ENCODE measurements around the gene MRPS2.
"Not testable (repeated sequence)": the region's sequence is repeated elsewhere in the genome, so short reads cannot be mapped to it uniquely, and the experiment has no call there.

MRPS2 gene

DNA sequence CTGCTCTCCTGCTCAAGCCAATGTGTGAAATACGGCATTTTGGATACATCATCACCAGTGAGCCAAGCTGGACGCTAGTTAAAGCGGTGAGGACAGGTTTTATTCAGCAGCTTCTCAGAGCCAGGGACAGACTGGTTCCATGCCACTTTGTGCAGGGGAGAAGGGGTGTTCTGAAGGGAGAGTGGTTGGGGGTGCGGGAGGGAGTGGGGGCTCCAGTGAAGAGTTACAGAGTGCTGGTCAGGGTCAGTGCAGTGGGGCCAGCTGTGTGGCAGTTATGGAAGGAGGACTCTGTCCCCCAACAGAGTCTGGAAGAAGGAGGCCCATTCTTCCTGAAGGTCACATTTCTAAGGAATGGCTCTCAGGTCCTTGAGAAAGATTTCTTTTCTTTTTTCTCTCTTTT is 34.3 kb downstream of the MRPS2 start:
- DNase-seq: not testable (repeated sequence)

DNA sequence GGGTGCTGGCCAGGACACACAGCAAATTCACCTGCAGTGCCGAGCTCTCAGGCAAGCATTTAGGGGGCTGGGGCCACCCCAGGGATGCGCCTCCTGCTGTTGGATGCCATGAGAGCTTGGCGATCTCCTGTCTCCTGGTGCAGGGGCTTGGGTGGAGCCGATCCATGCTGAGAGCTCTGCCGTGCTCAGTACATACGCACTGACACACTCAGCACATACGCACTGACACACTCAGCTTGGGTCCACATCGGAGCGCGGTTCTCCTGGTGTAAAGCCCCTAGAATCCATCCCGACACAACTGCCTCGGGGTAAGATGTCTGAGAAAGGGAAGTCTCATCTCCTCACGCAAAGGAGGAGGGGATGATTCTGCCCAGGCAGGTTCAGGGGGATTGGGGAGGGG is 35.1 kb downstream of the MRPS2 start:
- DNase-seq: not testable (repeated sequence)

DNA sequence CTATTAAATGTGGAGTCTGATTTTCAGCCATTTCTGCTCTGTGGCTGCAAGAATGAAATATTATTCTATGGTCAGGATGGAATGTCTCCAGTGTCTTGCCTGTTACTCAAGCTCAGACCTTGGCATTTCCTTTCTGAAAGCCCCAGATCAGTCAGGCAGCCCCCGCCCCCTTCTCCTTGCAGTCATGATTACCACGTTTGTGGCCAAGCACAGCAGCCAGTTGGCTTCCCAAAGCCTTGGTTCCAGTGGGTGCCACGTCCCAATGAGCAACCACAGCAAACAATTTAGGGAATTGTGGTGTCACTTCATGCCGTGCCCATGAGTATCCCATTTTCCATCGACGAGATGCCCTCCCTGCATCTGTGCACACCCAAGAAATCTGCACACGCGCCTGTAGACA is 35.7 kb downstream of the MRPS2 start:
- no peak for DNase-seq

DNA sequence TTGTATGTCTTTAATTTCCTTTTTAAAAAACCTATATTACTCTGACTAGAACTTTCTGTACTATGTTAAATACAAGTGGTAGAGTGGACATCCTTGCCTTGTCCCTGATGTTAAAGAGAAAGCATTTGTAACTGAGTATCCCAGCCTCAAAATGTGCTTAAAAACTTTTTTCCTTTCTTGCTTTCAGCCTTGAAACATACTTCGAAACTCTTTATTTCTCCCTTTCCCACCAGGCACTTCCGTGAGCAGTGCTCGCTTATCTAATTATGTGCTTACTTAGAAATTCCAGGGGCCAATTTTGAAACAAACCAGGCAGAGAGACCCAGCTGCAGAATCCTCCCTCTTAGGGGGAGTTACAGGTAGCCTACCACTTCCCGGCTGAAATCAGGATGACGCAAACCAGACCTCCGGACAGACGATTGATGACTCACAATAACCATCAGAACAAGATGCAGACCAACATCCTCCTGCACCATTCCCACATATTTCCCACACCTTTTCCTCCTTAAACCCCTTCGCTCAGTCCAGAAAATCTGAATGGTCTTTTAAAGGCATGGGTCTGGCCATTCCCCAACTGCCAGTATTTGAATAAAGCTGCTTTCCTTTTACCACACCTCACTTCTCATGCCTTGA is 42.9 kb downstream of the MRPS2 start:
- not testable (repeated sequence) for DNase-seq

DNA sequence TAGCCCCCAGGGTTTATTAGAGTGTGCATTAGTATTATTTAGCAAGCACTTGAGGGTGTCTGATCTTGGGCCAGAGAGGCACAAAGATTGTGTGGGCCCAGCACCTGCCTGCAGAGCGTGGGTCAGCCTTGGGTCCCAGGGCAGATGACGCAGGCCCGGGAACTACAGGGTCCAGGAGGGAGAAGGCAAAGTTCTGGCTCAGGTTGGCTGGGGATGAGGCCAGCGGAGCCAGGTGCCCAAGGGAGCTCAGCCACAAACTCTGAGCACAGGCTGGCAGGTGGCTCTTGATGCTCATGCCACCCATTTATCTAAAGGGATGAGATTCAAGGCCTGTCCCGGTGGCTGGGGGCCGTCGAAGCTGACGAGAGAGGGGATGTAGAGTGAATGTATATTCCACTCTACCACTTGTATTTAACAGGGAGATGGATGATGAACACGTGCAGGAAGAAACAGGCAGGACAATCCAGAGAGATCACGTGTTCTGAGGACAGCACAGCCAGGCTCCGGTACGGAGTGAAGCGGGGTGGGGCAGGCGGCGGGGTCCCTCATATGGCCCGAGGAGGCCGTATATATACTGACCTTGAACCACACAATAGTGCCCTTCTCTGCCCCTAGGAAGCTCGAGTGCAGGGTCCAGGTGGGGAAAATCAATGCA is 44.6 kb downstream of the MRPS2 start:
- no peak for DNase-seq

DNA sequence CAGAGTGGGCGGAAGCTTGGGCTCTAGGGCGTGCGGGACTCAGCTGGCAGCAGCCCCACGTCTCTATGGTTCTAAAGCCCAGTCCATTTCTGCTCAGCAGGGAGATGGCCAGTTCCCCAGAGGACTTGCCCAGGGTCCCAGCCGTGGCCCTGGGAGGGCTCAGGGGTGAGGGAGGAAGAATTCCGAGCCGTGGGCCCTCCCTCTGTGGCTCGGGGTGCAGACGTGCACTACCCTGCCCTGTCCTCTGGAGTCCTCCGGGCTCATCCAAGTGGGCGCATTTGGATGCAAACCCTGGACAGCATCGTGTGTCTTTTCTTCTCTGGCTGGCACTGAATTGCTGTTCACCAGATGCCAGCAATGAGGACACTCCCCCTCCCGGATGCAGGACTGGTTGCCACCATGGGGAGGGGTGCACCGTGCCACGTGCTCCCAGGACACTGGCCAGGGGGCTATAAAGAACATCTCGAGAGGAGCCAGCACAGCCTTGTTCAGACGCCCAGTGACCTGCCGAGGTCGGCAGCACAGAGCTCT is 45.2 kb downstream of the MRPS2 start, which contains the start of gene OBP2A:
TSS of gene OBP2A (plus strand) at position 481 of the 531 bp plus-strand sequence. CDS start 55 bp downstream, outside the sequence.
- not testable (repeated sequence) for DNase-seq

DNA sequence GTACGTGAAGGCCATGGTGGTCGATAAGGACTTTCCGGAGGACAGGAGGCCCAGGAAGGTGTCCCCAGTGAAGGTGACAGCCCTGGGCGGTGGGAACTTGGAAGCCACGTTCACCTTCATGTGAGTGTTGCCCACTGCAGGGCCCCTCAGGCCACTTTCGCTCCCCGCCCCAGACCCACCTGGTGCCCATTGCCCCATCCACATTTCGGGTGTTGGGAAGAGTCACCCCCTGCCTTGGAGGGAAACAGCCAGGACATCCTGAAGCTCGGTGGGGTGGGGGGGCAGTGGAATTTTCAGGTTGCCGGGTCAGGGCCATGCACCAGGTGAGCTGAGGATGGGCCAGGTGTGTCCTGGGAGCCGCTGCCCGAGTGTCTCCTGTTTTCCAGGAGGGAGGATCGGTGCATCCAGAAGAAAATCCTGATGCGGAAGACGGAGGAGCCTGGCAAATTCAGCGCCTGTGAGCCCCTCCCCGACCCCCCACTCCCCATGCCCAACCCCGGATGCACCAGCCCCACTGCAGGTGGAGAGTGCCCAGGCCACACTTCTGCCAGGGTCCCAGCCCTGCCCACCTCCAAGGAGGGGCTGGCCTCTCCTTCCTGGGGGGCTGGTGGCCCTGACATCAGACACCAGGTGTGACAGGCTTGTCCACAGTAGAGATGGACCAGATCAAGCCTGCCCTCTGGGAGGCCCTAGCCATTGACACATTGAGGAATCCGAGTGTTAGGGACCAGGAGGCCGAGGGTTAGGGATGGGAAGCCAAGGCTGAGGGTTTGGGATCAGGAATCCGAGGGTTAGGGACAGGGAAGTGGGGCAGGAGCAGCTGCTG is 46.5 kb downstream of the MRPS2 start:
- not testable (repeated sequence) for DNase-seq

DNA sequence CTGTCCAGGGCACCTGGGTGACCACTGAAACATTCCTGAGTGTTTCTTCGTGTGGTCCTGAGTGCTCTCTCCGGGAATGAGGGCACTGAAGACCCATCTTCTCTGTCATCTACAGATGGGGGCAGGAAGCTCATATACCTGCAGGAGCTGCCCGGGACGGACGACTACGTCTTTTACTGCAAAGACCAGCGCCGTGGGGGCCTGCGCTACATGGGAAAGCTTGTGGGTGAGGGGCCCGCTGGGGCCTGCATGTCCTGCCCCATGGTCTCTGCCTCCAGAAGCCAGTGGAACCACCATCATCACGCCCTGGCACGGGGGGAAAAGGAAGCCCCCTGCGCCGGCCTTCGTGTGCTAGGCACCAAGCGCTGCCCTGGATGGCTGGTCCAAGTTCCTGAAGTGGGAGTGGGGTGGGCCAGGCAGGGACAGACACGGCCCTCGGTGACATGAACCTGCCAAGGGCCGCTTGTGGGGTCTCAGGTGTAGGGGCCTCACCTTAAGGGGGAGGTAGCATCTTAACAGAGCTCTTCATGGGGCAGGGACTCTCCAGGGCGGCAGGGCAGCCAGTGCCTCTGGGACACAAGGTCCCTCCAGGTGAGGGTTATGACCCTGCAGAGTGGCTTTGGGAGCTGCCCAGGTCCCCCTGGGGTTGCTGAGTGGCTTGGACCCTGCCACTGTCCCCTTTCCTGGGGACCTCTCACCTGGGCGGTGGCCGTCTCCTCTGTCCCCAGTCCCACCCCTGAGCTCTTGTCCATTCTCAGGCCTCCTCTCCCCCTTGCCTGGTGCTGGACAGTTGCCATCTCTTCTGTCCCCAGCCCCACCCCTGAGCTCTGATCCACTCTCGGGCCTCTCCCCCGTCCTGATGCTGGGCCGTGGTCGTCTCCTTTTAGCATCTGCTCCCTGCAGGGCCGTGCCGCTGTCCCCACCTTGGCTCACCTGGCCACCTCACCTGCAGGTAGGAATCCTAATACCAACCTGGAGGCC is 47.6 kb downstream of the MRPS2 start:
- DNase-seq: no peak

DNA sequence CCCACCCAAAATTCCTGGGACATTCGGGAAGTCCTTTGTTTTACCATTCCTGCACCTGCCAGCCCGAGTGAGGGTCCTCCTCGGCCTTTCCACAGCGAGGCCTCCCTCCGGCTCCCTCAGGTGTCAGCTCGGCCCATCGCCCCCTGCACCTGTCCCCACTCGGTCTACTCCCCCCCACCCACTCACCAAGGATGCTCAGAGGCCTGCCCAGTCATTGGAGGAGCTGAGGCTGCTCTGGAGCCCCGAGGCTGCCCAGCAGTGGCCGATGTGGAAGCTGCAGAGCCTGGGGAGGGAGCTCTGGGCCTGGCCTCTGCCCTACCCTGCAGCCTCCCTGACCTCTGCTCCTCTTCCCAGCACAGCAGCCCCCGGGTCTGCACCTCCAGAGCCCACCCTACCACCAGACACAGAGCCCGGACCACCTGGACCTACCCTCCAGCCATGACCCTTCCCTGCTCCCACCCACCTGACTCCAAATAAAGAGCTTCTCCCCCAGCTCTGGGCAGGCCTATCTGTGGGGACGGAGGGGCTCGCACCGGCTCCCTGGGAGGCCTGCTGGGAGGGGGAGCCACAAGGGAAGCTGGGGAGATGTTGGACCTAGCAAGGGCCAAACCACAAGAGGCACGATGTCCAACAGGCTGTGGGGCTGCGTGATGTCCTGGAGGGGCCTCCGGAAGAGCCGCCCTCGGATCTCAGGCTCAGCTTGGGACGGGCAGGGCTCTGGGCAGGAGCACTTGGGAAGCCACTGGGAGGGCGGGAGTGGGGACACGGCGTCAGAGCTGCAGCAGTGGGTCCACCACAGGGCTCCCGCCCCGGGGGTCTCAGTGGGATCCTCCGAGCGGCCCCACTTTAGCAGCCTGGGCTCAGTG is 49.2 kb downstream of the MRPS2 start:
- DNase-seq: not testable (repeated sequence)

DNA sequence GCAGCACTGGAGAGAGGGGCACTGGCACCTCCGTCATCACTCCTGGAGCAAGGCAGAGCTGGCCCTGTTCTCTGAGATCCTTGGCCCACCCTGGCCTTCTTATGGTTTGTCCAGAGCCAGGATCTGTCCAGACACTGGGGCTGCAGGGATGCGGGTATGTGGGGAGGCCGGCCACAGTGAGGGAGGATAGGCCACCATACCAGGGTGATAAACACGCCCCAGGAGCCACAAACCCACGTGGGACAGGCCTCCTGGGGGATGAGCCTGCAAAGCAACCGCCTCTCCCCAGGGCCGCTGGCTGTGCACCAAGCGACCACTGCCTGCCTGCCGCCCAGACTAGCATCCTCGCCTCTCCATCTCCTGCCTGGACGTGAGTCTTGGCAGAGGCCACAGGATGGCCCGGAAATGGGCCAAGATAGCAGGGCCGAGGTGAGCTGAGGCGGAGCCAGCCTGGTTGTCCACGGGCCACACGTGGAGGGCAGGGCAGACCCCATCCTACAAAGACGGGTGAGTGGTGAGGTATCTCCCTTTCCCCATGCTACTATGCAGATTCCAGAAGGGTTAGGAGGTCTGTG is 49.9 kb downstream of the MRPS2 start:
- no peak for DNase-seq

DNA sequence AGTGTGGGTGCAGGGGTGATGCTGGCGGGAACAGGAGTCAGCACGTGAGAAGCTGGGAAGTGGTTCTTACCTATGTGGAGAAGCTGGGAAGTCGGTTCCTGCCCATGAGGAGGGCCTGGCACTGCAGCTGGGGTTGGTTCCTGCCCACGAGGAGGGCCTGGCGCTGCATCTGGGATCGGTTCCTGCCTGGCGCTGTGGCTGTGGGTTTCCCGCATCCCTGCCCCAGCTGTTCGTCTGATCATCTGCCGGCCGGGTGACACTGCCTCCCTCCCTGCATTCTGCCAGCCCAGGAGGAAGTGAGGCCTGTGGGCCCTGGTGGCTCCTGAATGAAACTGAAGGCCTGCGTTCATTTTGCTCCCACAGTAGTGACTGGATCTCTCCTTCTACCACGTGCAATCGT is 50.5 kb downstream of the MRPS2 start:
- no peak for DNase-seq

DNA sequence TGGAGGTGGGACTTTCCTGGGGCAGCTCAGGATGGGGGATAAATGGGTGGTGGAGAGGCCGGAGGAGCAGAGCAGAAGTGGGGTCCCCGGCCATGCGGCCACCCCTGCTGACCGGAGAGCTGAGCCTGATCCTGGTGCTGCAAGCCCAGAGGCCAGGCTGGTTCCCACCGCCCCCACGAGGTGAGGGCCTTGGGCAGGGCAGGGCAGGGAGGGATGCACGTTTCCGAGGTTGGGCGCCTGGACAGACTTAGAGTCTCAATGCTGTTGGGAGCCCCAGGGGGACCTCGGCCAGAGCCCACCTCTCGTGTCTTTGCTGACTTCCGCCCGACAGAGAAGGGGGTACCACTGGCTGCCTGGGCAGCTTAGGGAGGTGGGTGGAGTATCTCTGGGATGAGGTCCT is 51.0 kb downstream of the MRPS2 start:
- DNase-seq: no peak

DNA sequence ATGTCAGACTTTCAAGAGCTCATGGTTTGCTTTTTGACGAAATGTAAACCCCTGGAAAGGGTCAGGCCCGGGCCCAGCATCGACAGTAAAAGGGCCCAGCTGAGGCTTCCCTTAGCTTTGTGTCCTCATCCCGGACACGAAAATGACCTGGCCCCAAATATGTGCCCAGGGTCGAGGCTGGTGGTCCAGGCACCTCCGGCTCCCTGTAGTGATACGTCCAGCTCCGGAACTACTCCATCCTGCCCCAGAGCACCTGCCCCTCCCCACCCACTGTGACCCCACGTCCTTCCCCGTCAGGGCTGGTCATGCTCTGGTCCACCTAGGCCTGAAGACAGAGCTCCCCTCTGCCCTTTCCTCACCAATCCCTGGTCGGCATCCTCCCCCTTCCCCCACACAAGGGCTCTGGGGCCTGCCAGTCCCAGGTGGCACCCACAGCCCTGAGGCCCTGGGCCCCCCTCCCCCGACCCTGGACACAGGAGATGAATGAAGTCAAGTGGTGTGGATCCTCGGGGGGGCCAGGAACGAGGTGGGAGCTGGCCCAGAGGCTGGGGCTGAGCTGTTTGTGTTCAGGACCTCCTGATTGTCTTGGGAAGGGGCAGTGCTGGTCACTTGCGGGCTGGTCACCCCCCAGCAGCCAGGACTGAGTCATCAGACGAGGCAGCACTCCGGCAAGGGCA is 51.7 kb downstream of the MRPS2 start:
- no peak for DNase-seq

DNA sequence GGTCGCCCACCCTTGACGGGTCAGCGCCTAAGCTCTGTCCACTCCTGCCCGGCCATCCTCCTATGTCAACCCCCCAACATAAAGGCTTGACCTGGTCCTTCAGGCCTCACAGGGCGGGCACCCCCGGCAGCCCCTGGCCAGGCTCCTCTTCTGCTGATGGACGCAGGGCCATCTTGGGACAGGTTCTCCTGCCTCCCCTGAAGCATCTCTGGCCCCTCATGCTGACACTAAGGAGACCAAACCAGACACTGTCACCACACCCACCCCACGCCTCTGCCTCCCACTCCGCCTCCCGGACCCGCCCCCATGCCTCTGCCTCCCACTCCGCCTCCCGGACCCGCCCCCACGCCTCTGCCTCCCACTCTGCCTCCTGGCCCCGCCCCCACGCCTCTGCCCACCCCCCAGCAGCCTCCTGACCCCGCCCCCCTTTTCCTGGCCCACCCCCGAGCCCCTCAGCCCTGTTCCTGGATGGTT is 52.3 kb downstream of the MRPS2 start:
- DNase-seq: no peak

Measured in NCI-H510A treated with DMSO at 0.1 percent for 48 hours (cell line).